IMR-90 (cell line): Measurements from ENCODE around the gene H19.

Source experiments
- BHLHE40 ChIP-seq: fragments of 150-350 bp; IDR thresholded peaks from 2 replicates; pipeline ENCODE4 v1.6.1; 2016; ENCODE audit warnings: mild to moderate bottlenecking, low read depth, low read length
- CEBPB ChIP-seq: IDR thresholded peaks from 2 replicates; pipeline ENCODE4 v1.6.1; 2012; ENCODE audit warnings: low read depth, low read length, improper control_type of control experiment
- CHD1 ChIP-seq: IDR thresholded peaks from 2 replicates; pipeline ENCODE4 v1.6.1; 2012; ENCODE audit warnings: low read depth, low read length, improper control_type of control experiment
- MAZ ChIP-seq: IDR thresholded peaks from 2 replicates; pipeline ENCODE4 v1.6.1; 2012; ENCODE audit warnings: low read depth, mild to moderate bottlenecking, low read length, improper control_type of control experiment, moderate library complexity, borderline replicate concordance
- NFE2L2 ChIP-seq: fragments of 150-350 bp; IDR thresholded peaks from 2 replicates; pipeline ENCODE4 v1.6.1; 2016; ENCODE audit warnings: low read depth, mild to moderate bottlenecking, low read length
- POLR2A ChIP-seq: IDR thresholded peaks from 2 replicates; pipeline ENCODE4 v1.6.1; 2012; ENCODE audit warnings: mild to moderate bottlenecking, low read depth, low read length
- RAD21 ChIP-seq: IDR thresholded peaks from 2 replicates; pipeline ENCODE4 v1.6.1; 2012; ENCODE audit warnings: low read length, improper control_type of control experiment
- RCOR1 ChIP-seq: IDR thresholded peaks from 2 replicates; pipeline ENCODE4 v1.6.1; 2012; ENCODE audit warnings: mild to moderate bottlenecking, low read length, improper control_type of control experiment; ENCODE audit not compliant: insufficient replicate concordance
- SMC3 ChIP-seq: fragments of 150-350 bp; IDR thresholded peaks from 2 replicates; pipeline ENCODE4 v1.6.1; 2016; ENCODE audit warnings: low read depth, mild to moderate bottlenecking, antibody characterized with exemption, low read length, moderate library complexity
- TF ChIP-seq, protein P1 (sequence below): conservative IDR thresholded peaks from 2 replicates; pipeline ENCODE4 v1.5.1; 2012; ENCODE audit warnings: mild to moderate bottlenecking, low read depth, low read length, improper control_type of control experiment
- TF ChIP-seq, protein P2 (sequence below): fragments of 150-350 bp; IDR thresholded peaks from 2 replicates; pipeline ENCODE4 v1.6.1; 2016; ENCODE audit warnings: low read depth, mild to moderate bottlenecking, low read length, moderate library complexity, borderline replicate concordance

DNA sequence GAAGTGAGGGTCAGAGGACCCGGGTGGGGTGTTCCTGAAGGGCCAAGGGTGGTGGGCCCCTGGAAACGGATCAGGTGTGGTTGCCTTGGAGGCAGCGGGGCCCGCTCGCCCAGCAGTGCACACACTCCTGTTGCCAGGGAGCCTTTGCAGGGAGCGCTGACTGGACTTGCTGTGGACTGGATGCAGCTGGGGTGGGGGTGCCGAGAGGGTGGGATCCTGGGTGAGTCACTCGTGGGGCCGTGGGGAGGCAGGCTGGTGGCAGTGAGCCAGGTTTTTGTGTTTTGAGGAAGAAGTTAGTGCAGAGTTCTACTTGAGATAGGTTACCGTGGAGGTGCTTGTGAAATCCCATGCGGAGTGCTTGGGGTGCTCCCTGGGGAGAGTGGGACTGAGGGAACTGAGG, 49.3 kb downstream of the H19 start:
- TF ChIP-seq CEBPB = no peak
- TF ChIP-seq, protein P1, sequence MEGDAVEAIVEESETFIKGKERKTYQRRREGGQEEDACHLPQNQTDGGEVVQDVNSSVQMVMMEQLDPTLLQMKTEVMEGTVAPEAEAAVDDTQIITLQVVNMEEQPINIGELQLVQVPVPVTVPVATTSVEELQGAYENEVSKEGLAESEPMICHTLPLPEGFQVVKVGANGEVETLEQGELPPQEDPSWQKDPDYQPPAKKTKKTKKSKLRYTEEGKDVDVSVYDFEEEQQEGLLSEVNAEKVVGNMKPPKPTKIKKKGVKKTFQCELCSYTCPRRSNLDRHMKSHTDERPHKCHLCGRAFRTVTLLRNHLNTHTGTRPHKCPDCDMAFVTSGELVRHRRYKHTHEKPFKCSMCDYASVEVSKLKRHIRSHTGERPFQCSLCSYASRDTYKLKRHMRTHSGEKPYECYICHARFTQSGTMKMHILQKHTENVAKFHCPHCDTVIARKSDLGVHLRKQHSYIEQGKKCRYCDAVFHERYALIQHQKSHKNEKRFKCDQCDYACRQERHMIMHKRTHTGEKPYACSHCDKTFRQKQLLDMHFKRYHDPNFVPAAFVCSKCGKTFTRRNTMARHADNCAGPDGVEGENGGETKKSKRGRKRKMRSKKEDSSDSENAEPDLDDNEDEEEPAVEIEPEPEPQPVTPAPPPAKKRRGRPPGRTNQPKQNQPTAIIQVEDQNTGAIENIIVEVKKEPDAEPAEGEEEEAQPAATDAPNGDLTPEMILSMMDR = no peak
- TF ChIP-seq RAD21 = no peak
- no peak for TF ChIP-seq POLR2A
- TF ChIP-seq MAZ = no peak
- no peak for TF ChIP-seq CHD1
- no peak for TF ChIP-seq SMC3
- TF ChIP-seq NFE2L2 = no peak
- TF ChIP-seq, protein P2, sequence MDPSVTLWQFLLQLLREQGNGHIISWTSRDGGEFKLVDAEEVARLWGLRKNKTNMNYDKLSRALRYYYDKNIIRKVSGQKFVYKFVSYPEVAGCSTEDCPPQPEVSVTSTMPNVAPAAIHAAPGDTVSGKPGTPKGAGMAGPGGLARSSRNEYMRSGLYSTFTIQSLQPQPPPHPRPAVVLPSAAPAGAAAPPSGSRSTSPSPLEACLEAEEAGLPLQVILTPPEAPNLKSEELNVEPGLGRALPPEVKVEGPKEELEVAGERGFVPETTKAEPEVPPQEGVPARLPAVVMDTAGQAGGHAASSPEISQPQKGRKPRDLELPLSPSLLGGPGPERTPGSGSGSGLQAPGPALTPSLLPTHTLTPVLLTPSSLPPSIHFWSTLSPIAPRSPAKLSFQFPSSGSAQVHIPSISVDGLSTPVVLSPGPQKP = no peak
- no peak for TF ChIP-seq RCOR1
- TF ChIP-seq BHLHE40 = no peak
